K562 (cell line): Measurements from ENCODE around the gene PBX2. TPM values are rescaled to one million over a fixed set of nuclear protein-coding genes. Genes with fewer than 3 reads are reported as not detected.

Experiments used
- CUX1 ChIP-seq: fragments of 200-800 bp; sonication (Bioruptor generic); IDR thresholded peaks from 2 replicates; pipeline ENCODE4 v1.6.1; 2016; ENCODE audit warnings: missing genetic modification characterization, missing compliant biosample characterization
- E2F3 ChIP-seq: fragments of 250-450 bp; sonication (Bioruptor Pico); IDR thresholded peaks from 2 replicates; pipeline ENCODE4 v1.4.0; 2020; ENCODE audit warnings: mild to moderate bottlenecking
- ESRRB ChIP-seq: fragments of 250-450 bp; sonication (Bioruptor Pico); IDR thresholded peaks from 2 replicates; pipeline ENCODE4 v1.5.0; 2020; ENCODE audit warnings: mild to moderate bottlenecking, moderate library complexity, borderline replicate concordance
- GTF2B ChIP-seq: IDR thresholded peaks from 2 replicates; pipeline ENCODE4 v1.6.1; 2011; ENCODE audit not compliant: insufficient read length; ENCODE audit errors: extremely low read depth
- HLTF ChIP-seq: fragments of 450-650 bp; IDR thresholded peaks from 2 replicates; pipeline ENCODE4 v1.6.1; 2016
- HNRNPK ChIP-seq: fragments of 200-400 bp; formaldehyde crosslinking; IDR thresholded peaks from one replicate; pipeline ENCODE4 v1.6.1; 2018; ENCODE audit warnings: mild to moderate bottlenecking, low read depth, low read length; ENCODE audit not compliant: poor library complexity, severe bottlenecking
- ILK ChIP-seq: fragments of 450-650 bp; IDR thresholded peaks from 2 replicates; pipeline ENCODE4 v1.6.1; 2016; ENCODE audit warnings: missing genetic modification characterization, low read depth, mild to moderate bottlenecking, missing compliant biosample characterization, moderate library complexity, borderline replicate concordance
- MBD1 ChIP-seq: fragments of 250-450 bp; sonication (Bioruptor Pico); IDR thresholded peaks from 2 replicates; pipeline ENCODE4 v1.8.0; 2022; ENCODE audit warnings: inconsistent platforms
- NR1H2 ChIP-seq: sonication (generic); formaldehyde crosslinking; IDR thresholded peaks from 2 replicates; pipeline ENCODE4 v1.4.0; 2020; ENCODE audit warnings: mild to moderate bottlenecking, missing genetic modification reagents
- NR2C1 ChIP-seq, 2 experiments: fragments of 450-650 bp; IDR thresholded peaks; 2 replicates each; pipeline ENCODE4 v1.6.1; 2017; ENCODE audit warnings: mild to moderate bottlenecking in 2 of 2, antibody characterized with exemption in 1 of 2, inconsistent platforms in 1 of 2, missing compliant biosample characterization in 1 of 2, missing genetic modification characterization in 1 of 2
- NRF1 ChIP-seq, 2 experiments: fragments of 450-650 bp; IDR thresholded peaks in 1 of 2; conservative IDR thresholded peaks in 1 of 2; 2 replicates each; pipeline ENCODE4 v1.6.1; 2014; ENCODE audit warnings: mild to moderate bottlenecking in 2 of 2
- PBX2 ChIP-seq, 2 experiments: IDR thresholded peaks in 1 of 2; conservative IDR thresholded peaks in 1 of 2; 2 replicates each; pipeline ENCODE4 v1.6.1; 2016; ENCODE audit warnings: low read depth in 2 of 2, mild to moderate bottlenecking in 1 of 2, missing compliant biosample characterization in 1 of 2, missing genetic modification characterization in 1 of 2, moderate library complexity in 1 of 2
- PTBP1 ChIP-seq: fragments of 200-400 bp; formaldehyde crosslinking; IDR thresholded peaks from 2 replicates; pipeline ENCODE4 v1.6.1; 2017; ENCODE audit warnings: low read depth, low read length
- SRSF3 ChIP-seq: fragments of 200-400 bp; formaldehyde crosslinking; IDR thresholded peaks from 2 replicates; pipeline ENCODE4 v1.6.1; 2016; ENCODE audit warnings: mild to moderate bottlenecking, low read length, moderate library complexity; ENCODE audit not compliant: insufficient read depth
- ZNF316 ChIP-seq: fragments of 450-650 bp; IDR thresholded peaks from 2 replicates; pipeline ENCODE4 v1.6.1; 2016
- ZNF384 ChIP-seq: IDR thresholded peaks from 2 replicates; pipeline ENCODE4 v1.6.1; 2012; ENCODE audit warnings: low read depth, low read length, improper control_type of control experiment
- ZSCAN32 ChIP-seq: fragments of 450-650 bp; formaldehyde crosslinking; IDR thresholded peaks from 2 replicates; pipeline ENCODE4 v1.4.0; 2020; ENCODE audit warnings: mild to moderate bottlenecking, moderate library complexity
- polyA plus RNA-seq, 8 experiments: library from polyadenylated mRNA; depleted of rRNA in 4 of 8; stranded (reverse) in 5 of 8; unstranded in 3 of 8; fragments of >200 nt; fragmentation: Nextera tagmentation in 2 of 8; fragmentation: Illumina TruSeq in 1 of 8; extraction: Ambion mirVana in 2 of 8; extraction: Trizol in 1 of 8; gene quantifications; 2 replicates each; pipeline versions ENCODE4 v1.2.1 to v1.2.3, GENCODE V29; 2011 to 2014; ENCODE audit warnings: inconsistent platforms in 1 of 8, missing spikeins in 1 of 8
- total RNA-seq, 7 experiments: library from RNA; depleted of rRNA in 6 of 7; stranded (reverse); fragments of >200 nt in 6 of 7; fragmentation: Illumina TruSeq in 2 of 7; extraction: Trizol in 2 of 7; gene quantifications; 2 replicates each; pipeline versions ENCODE4 v1.2.1 to v1.2.3, GENCODE V29; 2011 to 2021; ENCODE audit warnings: low replicate concordance in 1 of 7

PBX2 gene
- total and polyA plus RNA-seq, 9 of the 15 experiments (the other 6 are each of a cell fraction or from before 2014, with no cell fraction given): 1.9 to 134 (median 62.5) TPM

GRCh38 chr6:32167761-32168262 is 22.2 kb downstream of the PBX2 start (continued):
- no peak for TF ChIP-seq MBD1
- TF ChIP-seq NRF1 (conservative IDR thresholded peaks at IDR 0.05 in 1 of 2, IDR thresholded peaks at IDR 0.05 in 1 of 2): peak; percentile 34 to 35; a peak in 2 of 4 replicates
- no peak for TF ChIP-seq ZSCAN32 (CRISPR knock-in tag)
- no peak for TF ChIP-seq E2F3
- TF ChIP-seq CUX1 (CRISPR knock-in tag): peak; percentile 86; the same call in 1 of the 2 replicates
- TF ChIP-seq HNRNPK: no peak
- no peak for TF ChIP-seq ESRRB (CRISPR knock-in tag)
- no peak for TF ChIP-seq ZNF384
- TF ChIP-seq PTBP1: no peak
- TF ChIP-seq ILK (tag): no peak
- TF ChIP-seq GTF2B: no peak
- peak; percentile 77 for TF ChIP-seq PBX2 (CRISPR knock-in tag; IDR thresholded peaks at IDR 0.05; ENCODE audit: low read depth)
- no peak for TF ChIP-seq PBX2 (tag; conservative IDR thresholded peaks at IDR 0.05; ENCODE audit: low read depth)
- TF ChIP-seq NR2C1 (IDR thresholded peaks at IDR 0.05): no peak
- no peak; the same call in 1 of the 2 replicates for TF ChIP-seq NR2C1 (tag; IDR thresholded peaks at IDR 0.05)
- no peak for TF ChIP-seq SRSF3
- TF ChIP-seq NR1H2: no peak
- peak; percentile 74; the same call in 1 of the 2 replicates for TF ChIP-seq HLTF
- TF ChIP-seq ZNF316: no peak
